CD4-positive, alpha-beta T cell treated with Interleukin-6 for 4 hours (primary cell): ENCODE results near the gene PML.

Experiments used
- DNase-seq: peaks from one replicate; pipeline ENCODE4 v3.0.0-alpha.2; 2020; ENCODE audit warnings: mixed read lengths

PML gene

GRCh38 chr15:74010929-74011540, 16.5 kb downstream of the PML start:
- no peak for DNase-seq

DNA sequence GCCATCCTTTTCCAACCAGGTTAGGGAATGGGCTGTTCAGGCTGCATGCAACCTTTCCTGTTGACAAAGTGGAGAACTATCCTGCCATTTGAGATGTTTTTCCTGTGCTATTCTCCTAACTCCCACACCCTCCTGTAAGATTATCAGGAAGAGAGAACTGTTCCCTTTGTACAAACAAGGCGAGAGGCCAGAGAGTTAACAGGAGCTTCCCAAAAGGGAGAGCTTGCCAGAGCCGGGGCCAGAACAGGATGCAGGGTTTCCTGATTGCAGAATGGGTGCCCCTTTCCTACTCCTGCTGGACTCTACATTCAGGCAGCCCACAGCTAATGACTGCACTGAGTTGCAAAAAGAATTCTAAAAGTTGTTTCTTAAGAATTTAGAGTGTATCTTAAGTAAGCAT, 17.1 kb downstream of the PML start:
- no peak for DNase-seq

DNA sequence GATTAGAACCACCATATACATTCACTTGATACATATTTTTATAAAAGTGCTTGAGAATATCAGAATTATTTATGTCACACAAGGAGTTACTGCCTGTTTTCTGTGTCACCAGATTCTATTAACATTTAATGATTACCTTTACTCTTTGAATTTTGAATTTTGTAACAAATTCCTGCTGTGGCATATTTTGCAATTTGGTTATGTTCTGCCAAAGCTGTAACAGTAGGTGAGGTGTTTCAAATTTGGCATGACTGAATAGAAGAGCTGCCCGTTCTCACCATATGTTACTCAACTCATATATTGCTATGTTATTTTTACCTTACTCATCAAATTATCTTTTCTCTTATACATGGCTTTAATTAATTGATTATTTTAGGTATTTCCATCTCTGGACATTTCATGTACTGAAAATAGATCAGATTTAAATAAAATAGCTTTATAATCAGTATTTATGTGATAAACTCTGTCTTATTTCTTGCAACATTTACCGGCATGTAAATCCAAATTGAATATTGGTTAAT, 18.9 kb downstream of the PML start:
- no peak for DNase-seq

DNA sequence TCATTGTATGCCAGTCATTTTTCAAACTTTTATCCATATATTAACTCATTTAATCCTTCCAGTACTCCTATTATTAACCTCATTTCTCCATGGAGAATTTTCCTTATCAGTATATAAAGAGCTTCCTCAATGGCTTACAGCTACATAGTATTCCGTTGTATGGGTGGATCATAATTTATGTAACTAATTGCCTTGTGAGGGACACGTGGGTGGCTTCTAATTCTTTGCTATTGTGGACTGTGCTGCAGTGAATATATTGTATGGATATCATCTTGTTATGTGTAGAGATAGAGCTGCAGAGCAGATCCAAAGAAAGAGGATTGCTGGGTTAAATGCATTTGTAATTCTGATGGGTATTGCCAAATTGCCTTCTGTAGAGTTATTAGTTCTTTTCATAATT, 25.2 kb downstream of the PML start:
- DNase-seq, result no peak

- DNase-seq, result no peak
Measured at GRCh38 chr15:74022706-74023470, 28.4 kb downstream of the PML start.

- DNase-seq, result no peak
Measured at GRCh38 chr15:74024687-74025086, 30.2 kb downstream of the PML start.

DNA sequence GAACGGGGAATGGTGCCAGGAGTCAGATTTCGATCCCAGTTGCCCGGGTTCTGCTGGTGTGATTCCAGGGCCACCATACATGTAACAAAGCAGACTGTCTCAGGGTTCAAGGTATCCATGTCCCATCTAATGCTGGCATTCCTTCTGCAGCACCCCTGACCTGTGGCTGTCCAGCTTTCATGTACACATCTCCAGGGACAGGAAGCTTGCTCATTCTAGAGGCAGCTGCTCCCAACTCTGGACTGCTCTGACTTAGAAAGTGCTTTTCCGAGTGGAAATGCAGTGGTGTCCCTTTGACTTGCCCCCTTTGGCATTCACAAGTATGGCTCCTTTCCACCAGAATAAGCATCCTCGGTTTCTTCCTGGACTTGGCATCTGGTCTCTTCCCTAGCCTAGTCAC, 30.9 kb downstream of the PML start:
- no peak for DNase-seq

- no peak for DNase-seq
Measured at GRCh38 chr15:74027688-74028087, 33.2 kb downstream of the PML start.

DNA sequence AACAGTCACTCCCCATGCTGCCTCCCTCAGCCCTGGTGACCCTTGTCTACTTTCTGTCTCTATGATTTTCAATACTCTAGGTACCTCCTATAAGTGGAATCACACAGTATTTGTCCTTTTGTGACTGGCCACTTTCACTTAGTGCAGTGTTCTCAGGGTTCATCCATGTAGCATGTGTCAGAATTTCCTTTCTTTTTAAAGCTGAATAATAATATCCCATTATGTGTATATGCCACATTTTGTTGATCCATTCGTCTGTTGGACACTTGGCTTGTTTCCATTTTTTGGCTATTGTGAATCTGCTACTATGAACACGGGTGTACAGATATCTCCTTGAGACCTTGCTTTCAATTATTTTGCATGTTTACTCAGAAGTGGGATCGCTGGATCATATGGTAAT, 34.1 kb downstream of the PML start:
- no peak for DNase-seq

DNA sequence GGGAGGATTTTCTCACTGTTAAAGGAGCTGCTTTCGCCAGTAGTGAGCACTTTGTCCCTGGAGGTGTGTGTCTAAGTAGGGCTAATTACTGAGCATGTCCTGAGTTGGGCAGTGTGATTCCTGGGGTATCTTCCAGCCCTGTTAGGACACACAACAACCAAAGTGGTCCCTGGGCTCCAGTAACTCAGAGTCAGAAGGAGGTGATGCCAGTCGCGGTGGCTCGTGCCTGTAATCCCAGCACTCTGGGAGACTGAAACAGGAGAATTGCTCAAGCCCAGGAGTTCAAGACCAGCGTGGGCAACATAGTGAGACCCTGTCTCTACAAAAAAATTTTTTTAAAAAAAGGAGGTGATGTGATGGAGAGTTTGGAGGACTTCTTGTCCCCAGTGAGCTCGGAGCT, 37.5 kb downstream of the PML start:
- DNase-seq, result no peak

DNA sequence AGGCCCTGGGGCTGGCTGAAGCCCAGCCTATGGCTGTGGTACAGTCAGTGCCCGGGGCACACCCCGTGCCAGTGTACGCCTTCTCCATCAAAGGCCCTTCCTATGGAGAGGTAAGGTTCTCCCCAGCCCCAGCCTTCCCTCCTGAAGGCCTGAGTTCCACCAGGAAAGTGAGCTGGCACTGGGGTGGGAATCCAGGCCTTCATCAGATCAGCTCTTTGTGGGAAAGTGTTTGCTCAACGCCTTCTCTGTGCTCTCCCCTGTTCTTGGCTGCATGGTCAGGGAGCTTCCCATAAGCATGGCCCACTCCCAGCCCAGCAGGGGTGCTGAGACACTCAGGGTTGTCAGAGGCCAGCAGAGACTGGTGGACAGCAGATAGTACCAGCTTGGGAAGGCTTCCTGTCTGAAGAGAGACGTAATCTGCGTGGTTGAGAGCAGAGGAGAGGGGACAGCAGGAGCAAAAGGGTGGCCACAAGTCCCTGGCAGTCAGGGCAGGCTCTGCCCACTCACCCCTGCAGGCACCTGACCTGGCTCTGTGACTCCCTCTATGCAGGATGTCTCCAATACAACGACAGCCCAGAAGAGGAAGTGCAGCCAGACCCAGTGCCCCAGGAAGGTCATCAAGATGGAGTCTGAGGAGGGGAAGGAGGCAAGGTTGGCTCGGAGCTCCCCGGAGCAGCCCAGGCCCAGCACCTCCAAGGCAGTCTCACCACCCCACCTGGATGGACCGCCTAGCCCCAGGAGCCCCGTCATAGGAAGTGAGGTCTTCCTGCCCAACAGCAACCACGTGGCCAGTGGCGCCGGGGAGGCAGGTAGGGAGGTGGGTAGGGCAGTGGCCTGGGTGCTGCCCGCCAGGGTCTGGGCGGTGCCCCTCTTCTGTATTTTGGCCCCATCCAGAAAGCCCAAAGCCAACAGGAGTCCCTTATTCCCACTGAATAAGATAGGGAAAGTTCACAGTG, 38.4 kb downstream of the PML start:
- DNase-seq, result no peak

- DNase-seq, result no peak
Measured at GRCh38 chr15:74034206-74034755, 39.8 kb downstream of the PML start.

DNA sequence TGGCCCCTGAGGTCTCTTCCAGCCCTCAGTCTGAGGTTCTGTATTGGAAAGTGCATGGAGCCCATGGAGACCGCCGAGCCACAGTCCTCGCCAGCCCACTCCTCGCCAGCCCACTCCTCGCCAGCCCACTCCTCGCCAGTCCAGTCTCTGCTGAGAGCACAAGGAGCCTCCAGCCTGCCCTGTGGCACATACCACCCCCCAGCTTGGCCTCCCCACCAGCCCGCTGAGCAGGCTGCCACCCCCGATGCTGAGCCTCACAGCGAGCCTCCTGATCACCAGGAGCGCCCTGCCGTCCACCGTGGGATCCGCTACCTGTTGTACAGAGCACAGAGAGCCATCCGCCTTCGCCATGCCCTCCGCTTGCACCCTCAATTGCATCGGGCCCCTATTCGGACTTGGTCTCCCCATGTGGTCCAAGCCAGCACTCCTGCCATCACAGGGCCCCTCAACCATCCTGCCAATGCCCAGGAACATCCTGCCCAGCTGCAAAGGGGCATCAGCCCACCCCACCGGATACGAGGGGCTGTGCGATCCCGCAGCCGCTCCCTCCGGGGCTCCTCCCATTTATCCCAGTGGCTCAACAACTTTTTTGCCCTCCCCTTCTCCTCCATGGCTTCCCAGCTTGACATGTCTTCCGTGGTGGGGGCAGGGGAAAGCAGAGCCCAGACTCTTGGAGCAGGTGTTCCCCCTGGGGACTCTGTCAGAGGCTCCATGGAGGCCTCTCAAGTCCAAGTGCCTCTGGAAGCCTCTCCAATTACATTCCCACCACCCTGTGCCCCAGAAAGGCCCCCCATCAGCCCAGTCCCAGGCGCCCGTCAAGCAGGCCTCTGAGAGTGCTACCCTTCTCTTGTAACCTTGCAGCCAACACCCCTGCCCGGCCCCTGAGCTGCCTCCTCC, 40.9 kb downstream of the PML start:
- DNase-seq, result no peak

DNA sequence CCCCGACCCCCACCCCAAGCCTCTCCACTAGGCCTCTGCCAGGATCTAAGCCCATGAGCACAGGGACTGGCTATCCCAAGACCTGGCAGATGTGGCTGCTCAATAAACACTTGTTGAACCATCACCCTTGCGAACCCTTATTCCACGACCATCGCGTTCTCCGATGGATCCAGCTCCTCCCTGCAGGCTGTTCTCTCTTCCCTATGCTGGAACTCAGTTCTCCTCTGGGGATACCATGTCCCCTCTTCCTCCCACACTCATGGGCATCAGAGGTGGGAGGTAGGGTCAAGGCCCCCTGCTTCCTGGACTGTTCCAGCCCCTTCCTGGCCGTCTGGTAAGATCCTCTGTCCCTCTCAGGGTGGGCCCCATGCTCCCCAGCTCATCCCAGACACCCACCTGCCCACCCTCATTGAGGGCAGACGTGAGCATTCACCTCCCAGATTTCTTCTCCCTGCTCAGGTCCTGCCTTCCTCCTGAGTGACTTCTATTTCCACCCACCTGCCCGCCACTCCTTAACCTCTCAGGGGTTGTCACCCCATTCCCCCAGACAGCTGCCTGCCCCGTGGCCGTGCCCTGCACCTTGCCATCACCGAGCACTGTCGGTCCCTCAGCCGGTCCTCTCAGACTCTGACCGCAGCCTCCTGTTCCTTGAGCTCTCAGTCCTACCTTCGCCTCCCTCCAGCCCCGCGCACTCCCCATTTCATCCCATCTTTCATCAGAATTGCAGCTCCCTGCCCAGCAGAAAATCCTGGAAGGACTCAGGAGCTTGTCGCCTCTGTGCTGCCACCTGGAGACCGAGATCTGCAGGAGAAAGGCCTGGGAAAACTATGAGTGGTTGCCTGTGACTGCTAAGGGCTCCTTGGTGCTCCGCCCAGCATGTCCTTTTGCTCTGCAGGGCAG, 42.0 kb downstream of the PML start:
- DNase-seq, result peak; percentile 30

- DNase-seq, result no peak
Measured at GRCh38 chr15:74037171-74038117, 42.9 kb downstream of the PML start.

DNA sequence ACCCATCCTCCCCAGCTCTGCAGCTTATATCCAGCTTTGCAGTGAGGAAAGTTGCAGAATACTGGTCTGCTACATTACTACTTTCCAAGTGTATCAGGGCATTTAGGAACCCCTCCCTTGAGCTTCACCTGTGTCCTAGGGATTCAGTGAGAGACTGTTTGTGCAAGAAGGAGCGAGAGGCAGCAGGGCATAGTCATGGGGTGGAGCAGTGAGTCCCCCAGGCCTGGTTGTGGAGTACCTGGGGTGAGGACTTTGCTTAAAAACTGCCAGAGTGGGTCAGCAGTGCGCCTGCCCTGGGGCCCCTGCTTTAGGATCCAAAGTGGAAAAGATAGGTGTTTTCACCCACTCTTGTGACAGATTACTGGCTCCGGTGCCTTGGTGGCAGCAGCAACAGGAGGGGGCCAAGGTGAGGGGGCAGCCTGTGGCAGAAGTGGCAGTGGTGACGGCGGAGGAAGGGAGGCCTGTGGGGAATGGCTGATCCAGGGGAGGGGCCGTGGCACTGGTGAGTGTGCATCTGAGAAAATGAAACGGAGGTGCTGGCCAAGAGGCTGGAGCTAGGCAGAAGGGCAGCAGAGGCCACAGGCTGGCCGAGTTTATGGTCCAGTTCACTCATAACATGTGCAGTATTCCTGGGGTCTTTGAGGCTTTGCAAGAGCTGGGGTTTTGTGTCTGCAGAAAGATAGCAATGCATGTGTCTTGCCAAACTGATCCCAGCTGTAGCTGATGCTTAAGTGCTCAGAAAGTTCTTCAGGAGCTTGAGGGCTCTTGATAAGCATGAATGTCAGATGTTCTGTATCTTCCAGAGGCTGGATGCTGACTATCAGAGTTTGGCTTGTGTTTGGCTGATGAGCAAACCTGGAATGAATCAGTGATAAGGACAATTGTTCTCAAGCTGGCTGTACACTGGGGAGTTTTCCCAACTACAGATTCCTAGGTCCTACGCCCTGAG, 44.5 kb downstream of the PML start:
- no peak for DNase-seq

- no peak for DNase-seq
Measured at GRCh38 chr15:74039656-74040010, 45.1 kb downstream of the PML start.

DNA sequence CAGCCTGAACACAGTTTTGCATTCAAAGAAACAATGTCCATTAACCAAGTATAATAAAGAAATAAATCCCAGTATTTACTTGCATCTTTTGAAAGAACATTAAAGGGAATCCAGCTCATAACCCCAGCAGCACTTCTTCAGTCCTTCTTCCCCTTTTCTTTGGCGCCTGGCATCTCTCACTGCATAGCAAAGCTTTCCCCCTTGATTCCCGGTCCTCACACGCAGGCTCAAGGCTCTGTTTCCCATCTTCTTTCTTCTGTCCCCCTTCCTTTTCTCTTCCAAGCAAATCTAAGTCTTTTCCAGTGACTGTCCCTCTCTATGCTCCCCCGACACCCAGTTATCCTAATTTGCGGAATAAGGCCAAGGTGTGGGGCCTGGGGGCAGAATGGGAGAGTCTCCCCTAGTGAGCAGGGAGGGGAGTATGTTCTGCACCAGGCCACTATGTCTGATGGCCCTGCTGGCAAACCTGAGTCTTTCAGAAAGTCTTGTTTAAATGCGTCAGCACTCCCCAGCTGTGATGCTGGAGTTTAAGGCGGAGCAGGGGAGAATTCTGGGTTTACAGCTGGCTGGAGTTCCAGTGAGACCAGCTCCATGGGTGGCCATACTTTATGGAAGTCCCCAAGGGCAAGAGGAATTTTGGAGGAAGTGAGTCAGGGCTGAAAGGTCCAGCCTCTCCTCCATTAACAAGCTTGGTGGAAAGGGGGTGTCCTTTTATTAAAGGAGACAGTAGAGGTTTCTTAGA, 45.8 kb downstream of the PML start:
- no peak for DNase-seq
